GM20431 (cell line): ENCODE results near the gene ANKRD13A.
"Not testable (repeated sequence)": the region's sequence is repeated elsewhere in the genome, so short reads cannot be mapped to it uniquely, and the experiment has no call there.

Experiments
- in situ Hi-C: fragments of 300-500 bp; cut with MseI, MboI; formaldehyde crosslinking; loops from one replicate; pipeline ENCODE4 v1.15.0; 2020; ENCODE audit warnings: low sequenced_read_pairs; ENCODE audit not compliant: unreplicated experiment

Gene ANKRD13A

DNA sequence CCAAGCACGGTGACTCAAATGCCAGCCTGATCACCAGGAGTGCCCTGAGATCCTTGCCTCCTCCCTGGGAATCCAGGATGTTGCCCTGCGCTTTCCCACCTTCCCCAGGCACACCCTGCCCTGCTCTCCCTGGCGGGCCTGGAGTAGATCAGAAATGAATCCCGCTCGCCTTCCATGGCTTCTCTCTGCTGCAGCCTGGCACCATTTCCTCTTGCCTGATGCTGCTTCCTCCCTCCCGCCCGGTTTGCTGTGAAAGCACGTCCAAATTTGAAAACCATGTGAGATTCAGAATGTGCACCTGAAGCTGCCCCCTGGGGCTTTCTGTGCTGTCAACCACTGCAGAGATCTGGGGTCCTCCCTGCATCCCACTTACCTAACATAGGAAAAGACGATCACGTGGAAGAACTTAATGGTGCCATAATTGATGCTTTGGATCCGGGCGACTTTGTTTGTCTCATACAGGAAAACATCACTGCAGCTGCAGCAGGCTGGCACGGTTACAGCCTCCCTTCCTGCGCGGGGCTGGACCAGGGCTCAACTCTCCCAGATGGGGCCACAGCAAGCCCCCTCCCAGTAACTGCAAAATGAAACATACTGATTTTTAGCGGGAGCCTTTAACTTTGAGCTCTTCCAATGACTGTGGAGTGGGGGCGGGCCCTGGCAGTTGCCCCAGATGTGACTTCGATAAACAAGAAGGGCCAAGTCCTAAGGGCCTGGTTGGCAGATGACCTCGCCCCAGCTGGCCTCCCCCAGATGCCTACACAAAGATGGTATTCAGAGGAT, 74.0 kb downstream of the ANKRD13A start:
- in situ Hi-C loops, result no loop called here

DNA sequence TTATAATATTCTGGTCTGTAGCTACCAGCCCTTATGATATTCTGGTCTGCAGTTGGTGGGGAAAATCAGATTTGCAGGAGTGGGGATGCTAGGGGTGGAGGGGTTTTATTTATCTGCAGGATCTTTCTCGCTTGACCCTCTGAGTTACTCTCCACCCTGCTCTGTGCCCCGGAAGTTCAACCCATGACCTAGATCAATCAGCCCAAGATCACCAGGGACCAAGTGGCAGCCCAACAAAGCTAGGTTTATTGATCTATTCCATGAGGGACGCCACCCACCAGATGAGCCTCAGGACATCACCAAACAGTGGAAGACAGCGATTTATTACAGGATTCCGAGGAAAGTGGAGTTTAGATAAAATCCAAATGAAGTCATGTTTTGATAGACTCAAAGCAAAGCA, 74.9 kb downstream of the ANKRD13A start:
- in situ Hi-C loops, result no loop called here

DNA sequence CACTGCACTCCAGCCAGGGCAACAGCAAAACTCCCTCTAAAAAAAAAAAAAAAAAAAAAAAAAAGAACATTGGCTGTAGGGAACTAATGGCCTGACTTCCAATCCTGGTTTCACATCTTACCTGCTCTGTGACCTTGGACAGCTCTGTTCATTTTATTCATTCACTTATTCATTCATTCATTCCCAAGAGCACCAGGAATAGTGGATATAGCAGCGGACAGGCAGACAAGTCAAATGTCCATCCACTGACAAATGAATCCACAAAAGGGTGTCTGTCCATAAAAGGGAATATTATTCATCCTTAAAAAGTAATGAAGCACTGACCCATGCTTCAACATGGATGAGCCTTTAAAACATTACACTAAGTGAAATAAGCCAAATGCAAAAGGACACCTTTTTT, 76.7 kb downstream of the ANKRD13A start:
- in situ Hi-C loops, result no loop called here

DNA sequence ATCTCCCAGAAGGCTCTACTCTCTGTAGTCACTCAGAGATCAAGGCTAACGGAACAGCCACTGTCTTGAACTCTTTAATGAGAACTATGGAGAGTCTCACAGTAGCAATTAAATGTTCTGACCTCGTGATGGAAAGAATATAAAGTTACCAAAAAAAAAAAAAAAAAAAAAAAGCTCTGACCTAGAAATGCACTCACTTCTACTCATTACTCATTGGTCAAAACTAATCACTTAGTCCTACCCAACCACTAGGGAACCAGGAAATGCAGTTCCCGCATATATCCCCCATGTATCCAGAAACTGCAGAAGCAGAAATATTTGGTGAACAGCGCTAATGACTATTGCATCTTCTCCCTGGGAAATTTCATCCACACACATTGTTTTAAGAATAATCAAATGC, 78.6 kb downstream of the ANKRD13A start:
- in situ Hi-C loops, result no loop called here

DNA sequence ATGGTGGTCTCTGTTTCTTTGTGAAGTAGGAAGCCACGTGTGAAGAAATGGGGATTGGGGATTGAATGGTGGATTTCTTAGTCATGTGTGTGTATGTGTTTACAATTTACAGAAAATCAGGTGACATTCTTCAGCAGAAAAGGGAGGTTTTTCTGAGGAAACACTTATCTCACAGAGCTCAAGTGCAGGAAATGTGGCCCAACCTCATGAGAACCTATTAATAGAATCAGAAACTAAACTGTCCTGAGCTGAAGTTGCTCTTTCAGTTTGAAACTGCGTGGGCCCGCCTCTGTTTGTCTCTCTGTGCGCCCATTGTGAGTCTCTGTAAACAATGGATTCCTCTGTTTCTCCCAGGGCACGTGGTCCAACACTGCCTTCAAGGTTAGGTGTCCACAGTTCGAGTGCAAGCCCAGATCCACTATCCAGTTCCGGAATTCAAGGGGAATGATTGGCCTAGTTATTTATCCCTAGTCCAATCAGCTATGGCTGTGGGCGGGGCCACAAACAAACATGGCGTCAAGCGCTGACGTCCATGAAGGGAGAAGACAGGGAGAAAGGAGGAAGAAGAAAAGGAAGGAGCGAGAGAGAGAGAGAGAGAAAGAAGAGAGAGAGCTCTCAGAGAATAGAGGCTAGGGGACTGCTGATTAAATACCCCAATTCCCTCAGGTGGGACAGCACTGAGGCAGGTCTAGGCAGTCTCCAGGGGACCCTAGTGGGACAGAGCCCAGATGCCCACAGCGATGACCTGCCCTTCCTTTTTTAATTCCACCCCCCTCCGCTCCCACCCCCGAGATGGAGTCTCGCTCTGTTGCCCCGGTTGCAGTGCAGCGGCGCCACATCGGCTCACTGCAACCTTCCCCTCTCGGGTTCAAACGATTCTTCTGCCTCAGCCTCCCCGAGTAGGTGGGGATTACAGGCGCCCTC, 80.5 kb downstream of the ANKRD13A start:
- in situ Hi-C loops, result no loop called here

DNA sequence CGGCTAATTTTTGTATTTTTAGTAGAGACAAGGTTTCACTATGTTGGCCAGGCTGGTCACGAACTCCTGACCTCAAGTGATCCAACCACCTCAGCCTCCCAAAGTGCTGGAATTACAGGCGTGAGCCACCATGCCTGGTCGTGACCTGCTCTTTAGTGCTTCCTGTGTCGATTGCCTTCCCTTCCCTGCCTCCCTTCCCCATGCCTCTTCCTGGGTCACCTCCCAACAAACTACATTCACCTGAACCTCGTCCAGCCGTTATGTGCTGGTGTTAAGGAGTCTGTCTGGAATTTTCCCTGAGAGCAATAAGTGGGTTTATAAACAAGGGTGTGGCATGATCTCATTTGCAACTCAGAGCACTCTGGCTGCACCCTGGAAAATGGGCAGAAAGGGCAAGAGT, 81.2 kb downstream of the ANKRD13A start:
- in situ Hi-C loops, result no loop called here

DNA sequence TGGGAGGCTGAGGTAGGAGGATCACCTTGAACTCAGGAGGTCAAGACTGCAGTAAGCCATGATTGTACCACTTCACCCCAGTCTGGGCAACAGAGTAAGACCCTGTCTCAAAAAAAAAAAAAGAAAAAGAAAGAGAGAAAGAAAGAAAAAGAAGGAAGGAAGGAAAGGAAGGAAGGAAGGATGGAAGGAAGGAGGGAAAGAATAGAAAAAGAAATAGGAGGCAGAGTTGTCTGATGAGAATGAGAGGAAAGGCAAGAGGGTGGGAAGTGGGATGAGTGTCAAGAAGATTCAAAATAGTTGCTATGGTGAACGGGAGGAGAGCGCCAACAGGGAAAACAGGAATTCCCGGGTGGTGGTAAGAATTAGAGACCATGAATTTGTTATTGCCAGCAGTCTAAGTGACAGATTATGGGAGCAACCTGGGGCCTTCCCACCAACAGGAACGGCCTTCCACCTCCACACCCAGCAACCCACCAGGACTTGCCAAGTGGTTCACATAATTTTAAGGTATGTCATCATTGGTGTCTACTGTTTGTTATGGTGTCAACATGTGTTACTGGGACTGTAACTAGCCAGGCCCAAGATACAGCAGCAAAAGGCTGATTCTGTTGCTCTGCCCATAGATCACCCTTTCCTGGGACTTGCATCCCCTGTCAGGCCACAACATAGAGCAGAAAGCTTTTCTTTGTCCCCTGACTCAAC, 85.2 kb downstream of the ANKRD13A start:
- in situ Hi-C loops, result no loop called here

DNA sequence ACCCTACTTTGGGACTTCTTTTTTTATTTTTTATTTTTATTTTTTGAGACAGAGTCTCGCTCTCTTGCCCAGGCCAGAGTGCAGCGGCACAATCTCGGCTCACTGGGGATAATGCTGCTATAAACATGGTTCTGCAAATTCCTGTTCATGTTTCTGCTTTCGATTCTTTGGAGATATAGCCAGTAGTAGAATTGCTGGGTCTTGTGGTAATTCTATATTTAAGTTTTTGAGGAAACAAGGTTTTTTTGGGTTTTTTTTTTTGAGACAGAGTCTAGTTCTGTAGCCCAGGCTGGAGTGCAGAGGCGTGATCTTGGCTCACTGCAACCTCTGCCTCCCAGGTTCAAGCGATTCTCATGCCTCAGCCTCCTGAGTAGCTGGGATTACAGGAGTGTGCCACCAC, 89.0 kb downstream of the ANKRD13A start:
- in situ Hi-C loops, result not testable (repeated sequence)

DNA sequence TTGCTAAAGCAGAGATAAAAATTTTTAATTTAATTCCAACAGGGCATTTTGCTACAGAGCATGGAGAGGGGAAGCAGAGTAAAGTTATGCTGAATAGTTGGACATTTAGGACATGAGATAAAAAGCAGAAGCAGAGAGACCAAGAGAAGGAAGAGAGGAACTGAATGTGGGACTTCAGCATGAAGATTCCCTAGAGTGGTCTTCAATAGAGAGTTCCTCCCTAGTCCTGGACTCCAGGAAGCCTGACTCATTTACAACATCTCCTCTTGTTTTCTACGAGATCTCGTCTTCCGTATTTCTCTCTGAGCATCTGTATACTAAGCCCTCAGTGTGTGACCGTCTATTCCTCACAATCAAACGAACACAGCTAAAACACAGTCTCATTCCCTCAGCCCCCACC, 89.7 kb downstream of the ANKRD13A start:
- in situ Hi-C loops, result no loop called here
